Urinary bladder (tissue), 4 donors: ENCODE results near the gene PDXK. TPM values are rescaled to one million over a fixed set of nuclear protein-coding genes. Genes with fewer than 3 reads are reported as not detected.

Experiments
- DNase-seq: peaks from one replicate; pipeline ENCODE4 v3.0.0-alpha.2; 2015; ENCODE audit errors: extremely low spot score
- H3K27ac ChIP-seq: one replicate; pipeline ENCODE4 v1.5.1; 2013; ENCODE audit warnings: low read depth, mild to moderate bottlenecking, moderate library complexity
- H3K36me3 ChIP-seq: one replicate; pipeline ENCODE4 v1.6.1; 2013; ENCODE audit warnings: mild to moderate bottlenecking, moderate library complexity; ENCODE audit not compliant: insufficient read depth
- H3K4me1 ChIP-seq: one replicate; pipeline ENCODE4 v1.6.1; 2013; ENCODE audit warnings: mild to moderate bottlenecking, moderate library complexity; ENCODE audit not compliant: insufficient read depth
- H3K4me3 ChIP-seq: one replicate; pipeline ENCODE4 v1.5.1; 2013; ENCODE audit warnings: low read depth, low read length
- WGBS: extraction: QIAGEN DNeasy Blood & Tissue Kit; methylation state at CpG from one replicate; pipeline ENCODE4 v1.1.7; 2013; 5-methylcytosine and 5-hydroxymethylcytosine counted together
- polyA plus RNA-seq: library from polyadenylated mRNA; stranded (reverse); fragments of 200-250 nt; gene quantifications from one replicate; pipeline ENCODE4 v1.2.3, GENCODE V29; 2013
- total RNA-seq: library from RNA; depleted of rRNA; stranded (reverse); fragments of >200 nt; gene quantifications from one replicate; pipeline ENCODE4 v1.2.3, GENCODE V29; 2014
- donor health status: healthy with polysubstance abuse.
- donor health status: healthy.

PDXK gene
- total and polyA plus RNA-seq, 2 donors, result 30.8 to 34.1 TPM

GRCh38 chr21:43721939-43722338, 3.0 kb downstream of the PDXK start:
- WGBS, result 87% methylated on average over 3 of the region's 3 CpGs
- DNase-seq, result no peak
- Histone ChIP-seq H3K27ac (no peak overlapping the region), H3K4me1 (peaks cover 3% of the 10 kb centered on the region), H3K36me3 (peaks cover 1% of the 10 kb centered on the region), H3K4me3 (no peak overlapping the region)

GRCh38 chr21:43723648-43724047, 4.7 kb downstream of the PDXK start:
- H3K36me3 ChIP-seq, result peaks cover 1% of the 10 kb centered on the region
- 93% methylated on average over 12 of the region's 12 CpGs for WGBS
- H3K4me3 ChIP-seq, result no peak overlapping the region
- H3K4me1 ChIP-seq, result peaks cover 3% of the 10 kb centered on the region
- no peak overlapping the region for H3K27ac ChIP-seq
- DNase-seq, result no peak

GRCh38 chr21:43726686-43727518, 8.0 kb downstream of the PDXK start:
- H3K4me1 ChIP-seq, result peaks cover 2% of the 10 kb centered on the region
- WGBS, result 70% methylated on average over 21 of the region's 21 CpGs
- no peak overlapping the region for H3K4me3 ChIP-seq
- no peak for DNase-seq
- H3K36me3 ChIP-seq, result peaks cover 1% of the 10 kb centered on the region
- H3K27ac ChIP-seq, result no peak overlapping the region

DNA sequence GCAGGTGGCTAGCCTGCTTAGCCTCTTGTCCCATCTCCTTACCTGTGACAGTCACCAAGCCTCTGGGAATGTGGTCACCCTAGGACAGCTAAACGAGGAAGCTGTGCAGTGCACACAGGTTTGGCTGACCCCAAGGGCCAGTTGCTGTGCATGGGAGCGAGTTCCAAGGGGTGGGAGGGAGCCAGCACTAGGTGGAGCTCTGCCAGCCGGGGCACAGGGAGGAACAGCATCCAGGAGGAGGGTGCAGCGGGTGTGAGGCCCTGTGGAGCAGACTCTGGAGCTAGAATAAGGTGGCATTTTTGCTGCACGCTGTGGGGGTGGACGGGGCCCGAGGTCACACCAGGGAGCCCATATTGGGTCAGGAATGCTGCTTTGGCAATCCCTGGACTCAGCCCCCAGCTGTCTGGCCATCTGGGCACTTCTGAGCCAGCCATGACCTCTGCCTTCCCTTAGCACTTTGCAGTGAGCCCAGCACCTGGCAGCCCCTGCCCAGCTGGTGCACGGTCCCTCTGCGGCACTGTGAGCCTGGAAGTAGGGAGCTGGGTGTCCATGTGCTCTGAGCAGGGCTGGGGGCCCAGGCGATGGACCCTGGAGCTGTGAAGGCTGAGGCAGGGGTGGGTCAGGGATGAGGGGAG, 8.7 kb downstream of the PDXK start:
- WGBS, result 58% methylated on average over 10 of the region's 10 CpGs
- DNase-seq, result no peak
- Histone ChIP-seq H3K36me3 (peaks cover 1% of the 10 kb centered on the region), H3K4me1 (peaks cover 2% of the 10 kb centered on the region), H3K4me3 (no peak overlapping the region), H3K27ac (peak overlapping the region; percentile 71)

DNA sequence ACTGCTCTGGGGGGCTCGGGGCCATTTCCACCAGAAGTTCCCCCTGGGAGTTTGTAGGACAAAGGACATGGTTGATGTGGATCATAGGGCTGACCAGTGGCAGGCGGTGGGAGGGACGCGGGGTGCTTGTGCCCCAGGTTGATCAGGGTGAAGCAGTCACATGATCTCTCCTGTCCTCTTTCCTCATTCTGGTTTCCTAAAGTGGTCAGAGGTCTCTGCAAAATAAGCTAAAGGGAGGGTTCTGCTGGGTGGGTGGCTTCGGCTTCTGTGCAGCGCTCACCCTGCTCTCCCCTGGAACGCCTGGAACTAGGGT, 9.2 kb downstream of the PDXK start:
- DNase-seq, result no peak
- 13% methylated on average over 7 of the region's 7 CpGs for WGBS
- H3K4me3 ChIP-seq, result no peak overlapping the region
- peak overlapping the region; percentile 71 for H3K27ac ChIP-seq
- H3K36me3 ChIP-seq, result peaks cover 1% of the 10 kb centered on the region
- H3K4me1 ChIP-seq, result peaks cover 2% of the 10 kb centered on the region

DNA sequence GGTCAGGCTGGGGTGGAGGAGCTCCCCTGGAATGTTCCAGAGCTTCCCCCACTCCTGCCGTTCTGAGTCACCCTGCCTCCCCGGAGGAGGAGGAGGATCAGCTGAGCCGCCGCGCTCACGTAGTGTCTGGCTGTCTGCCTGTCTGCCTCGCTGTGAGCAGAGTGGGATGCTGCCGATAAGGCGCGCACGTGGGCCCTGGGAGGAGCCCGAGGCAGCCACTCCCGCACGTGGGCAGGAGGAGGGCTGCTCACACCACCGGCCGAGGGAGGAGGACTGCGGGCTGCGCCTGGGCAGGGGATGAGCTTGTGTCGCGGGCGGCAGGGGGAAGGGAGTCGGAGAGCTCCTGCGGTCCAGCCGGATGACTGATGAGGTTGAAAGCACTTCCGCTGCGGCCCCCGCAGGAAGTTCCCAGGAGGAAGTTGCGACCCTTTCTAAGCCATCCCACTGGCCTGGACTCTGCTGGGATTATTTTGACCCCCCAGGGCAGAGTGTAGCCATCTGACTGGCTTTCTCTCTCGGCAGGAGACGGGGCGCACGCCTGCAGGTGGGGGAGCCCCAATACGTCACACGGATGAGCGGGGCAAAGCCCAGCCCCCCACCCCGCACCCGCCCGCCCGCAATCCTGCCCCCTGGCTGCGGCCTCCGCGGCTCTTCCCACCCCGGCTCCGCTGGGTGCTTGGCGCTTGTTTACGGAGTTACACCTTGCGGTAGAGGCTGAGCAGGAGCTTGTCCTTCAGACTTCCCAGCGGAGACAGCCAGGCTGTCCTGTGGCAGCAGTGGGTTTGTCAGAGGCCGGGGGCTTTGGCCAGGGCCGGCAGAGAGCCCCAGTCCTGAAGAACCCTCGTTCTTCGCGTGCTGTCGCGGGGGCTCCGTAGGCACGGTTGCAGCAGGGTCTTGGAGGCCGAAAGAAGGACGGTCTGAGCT, 9.8 kb downstream of the PDXK start:
- H3K36me3 ChIP-seq, result peaks cover 1% of the 10 kb centered on the region
- H3K27ac ChIP-seq, result no peak overlapping the region
- peaks cover 2% of the 10 kb centered on the region for H3K4me1 ChIP-seq
- DNase-seq, result peak; percentile 85
- 5% methylated on average over 59 of the region's 59 CpGs for WGBS
- H3K4me3 ChIP-seq, result peak overlapping the region; percentile 33

- Histone ChIP-seq H3K4me3 (no peak overlapping the region), H3K36me3 (no peaks in the 10 kb centered on the region), H3K27ac (no peak overlapping the region), H3K4me1 (peaks cover 2% of the 10 kb centered on the region)
- WGBS, result 89% methylated on average over 6 of the region's 6 CpGs
- DNase-seq, result no peak
Measured at GRCh38 chr21:43731476-43731875, 12.5 kb downstream of the PDXK start.

DNA sequence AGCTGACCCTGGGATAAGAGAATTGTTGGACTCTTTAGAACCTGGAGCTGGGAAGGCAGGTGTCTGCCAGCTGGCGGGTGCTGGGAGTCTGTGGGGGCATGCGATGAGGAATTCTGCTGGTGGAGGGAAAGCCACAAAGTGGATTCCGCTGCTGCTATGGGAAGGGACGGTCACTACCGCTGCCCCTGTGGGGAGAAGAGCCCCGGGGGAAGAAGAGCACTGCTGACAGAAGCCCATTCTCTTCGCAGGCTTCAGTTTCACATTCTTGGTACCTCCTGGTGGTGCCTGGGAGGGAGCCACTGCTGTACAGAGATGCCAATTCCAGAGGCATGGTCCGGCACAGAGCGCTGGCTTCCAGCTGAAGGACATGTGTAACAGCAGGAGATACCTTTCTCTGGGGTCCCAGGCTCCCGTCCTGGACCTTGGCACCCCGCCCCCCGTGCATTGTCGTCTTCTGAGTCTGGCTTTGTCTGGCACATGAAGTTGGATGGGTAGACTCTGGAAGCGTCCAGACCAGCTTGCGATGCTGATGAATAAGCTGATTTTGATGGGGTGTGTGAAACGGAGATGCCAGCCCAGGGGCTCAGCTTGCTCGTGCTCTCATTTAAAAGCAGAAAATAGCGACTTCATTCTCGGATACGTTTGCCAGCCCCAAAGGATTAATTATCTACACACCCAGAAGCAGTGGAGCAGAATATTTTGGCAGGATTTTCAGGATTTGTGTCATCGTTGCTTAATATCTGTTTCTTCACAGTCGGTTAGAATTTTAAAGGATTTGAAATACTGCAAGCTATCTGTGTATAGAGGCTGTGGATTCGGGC, 13.2 kb downstream of the PDXK start:
- no peak overlapping the region for H3K4me3 ChIP-seq
- no peak for DNase-seq
- WGBS, result 80% methylated on average over 23 of the region's 23 CpGs
- H3K36me3 ChIP-seq, result no peaks in the 10 kb centered on the region
- no peak overlapping the region for H3K27ac ChIP-seq
- H3K4me1 ChIP-seq, result no peaks in the 10 kb centered on the region

DNA sequence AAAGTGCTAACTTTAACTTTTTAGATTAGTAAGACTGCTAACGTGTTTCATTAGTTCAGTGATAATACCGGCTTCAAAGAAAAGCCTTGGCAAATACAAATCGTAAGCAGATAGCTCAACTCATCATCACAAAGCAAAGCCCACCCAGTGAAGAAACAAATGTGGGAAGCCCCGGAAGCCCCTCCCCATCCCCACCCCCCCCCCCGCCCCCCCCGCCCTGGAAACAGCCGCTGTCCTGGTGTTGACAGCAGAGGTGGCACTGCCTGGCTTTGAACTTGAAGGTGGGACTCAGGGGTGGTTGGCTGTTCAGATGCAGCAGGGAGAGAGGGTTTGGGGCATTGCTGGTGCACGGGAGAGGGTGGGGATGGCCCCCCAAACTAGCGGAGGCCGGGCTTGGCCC, 14.1 kb downstream of the PDXK start:
- no peaks in the 10 kb centered on the region for H3K36me3 ChIP-seq
- DNase-seq, result no peak
- H3K27ac ChIP-seq, result no peak overlapping the region
- WGBS, result 41% methylated on average over 10 of the region's 10 CpGs
- H3K4me1 ChIP-seq, result no peaks in the 10 kb centered on the region
- no peak overlapping the region for H3K4me3 ChIP-seq

GRCh38 chr21:43733529-43734071, 14.7 kb downstream of the PDXK start:
- WGBS, result 65% methylated on average over 15 of the region's 15 CpGs
- H3K36me3 ChIP-seq, result no peaks in the 10 kb centered on the region
- H3K27ac ChIP-seq, result peak overlapping the region; percentile 27
- no peak for DNase-seq
- no peaks in the 10 kb centered on the region for H3K4me1 ChIP-seq
- no peak overlapping the region for H3K4me3 ChIP-seq

- no peaks in the 10 kb centered on the region for H3K4me1 ChIP-seq
- H3K4me3 ChIP-seq, result no peak overlapping the region
- DNase-seq, result no peak
- H3K27ac ChIP-seq, result peak overlapping the region; percentile 27
- 71% methylated on average over 25 of the region's 25 CpGs for WGBS
- H3K36me3 ChIP-seq, result no peaks in the 10 kb centered on the region
Measured at GRCh38 chr21:43734131-43734927, 15.4 kb downstream of the PDXK start.

GRCh38 chr21:43734928-43735229, 15.9 kb downstream of the PDXK start:
- no peak for DNase-seq
- WGBS, result 66% methylated on average over 9 of the region's 9 CpGs

More at GRCh38 chr21:43734928-43735229, 15.9 kb downstream of the PDXK start:
- H3K4me1 ChIP-seq, result no peaks in the 10 kb centered on the region
- no peak overlapping the region for H3K27ac ChIP-seq
- no peaks in the 10 kb centered on the region for H3K36me3 ChIP-seq
- no peak overlapping the region for H3K4me3 ChIP-seq
